K562 (cell line): ENCODE data around the gene STAT6. TPM values are rescaled to one million over a fixed set of nuclear protein-coding genes. Genes with fewer than 3 reads are reported as not detected.

Experiments
- DACH1 ChIP-seq: fragments of 450-650 bp; IDR thresholded peaks from 2 replicates; pipeline ENCODE4 v1.6.1; 2018; ENCODE audit not compliant: partially characterized antibody
- E4F1 ChIP-seq: fragments of 250-450 bp; sonication (Bioruptor Pico); IDR thresholded peaks from 2 replicates; pipeline ENCODE4 v1.5.0; 2021; ENCODE audit warnings: mild to moderate bottlenecking, borderline replicate concordance
- EGR1 ChIP-seq: fragments of 450-650 bp; conservative IDR thresholded peaks from 2 replicates; pipeline ENCODE4 v1.6.1; 2017; ENCODE audit warnings: mild to moderate bottlenecking
- KAT7 ChIP-seq: sonication (generic); formaldehyde crosslinking; IDR thresholded peaks from 2 replicates; pipeline ENCODE4 v1.8.0; 2022; ENCODE audit warnings: missing genetic modification reagents, mild to moderate bottlenecking, borderline replicate concordance
- MAFK ChIP-seq: IDR thresholded peaks from 2 replicates; pipeline ENCODE4 v1.6.1; 2011; ENCODE audit warnings: low read length, improper control_type of control experiment
- MGA ChIP-seq: fragments of 450-650 bp; IDR thresholded peaks from 2 replicates; pipeline ENCODE4 v1.6.1; 2016; ENCODE audit warnings: mild to moderate bottlenecking, moderate library complexity
- MLX ChIP-seq, 2 experiments: fragments of 450-650 bp in 1 of 2; sonication (generic) in 1 of 2; formaldehyde crosslinking; conservative IDR thresholded peaks; 2 replicates each; pipeline versions ENCODE4 v1.4.0 to v1.8.1; 2020 to 2022; ENCODE audit warnings: mild to moderate bottlenecking in 1 of 2, missing genetic modification reagents in 1 of 2
- NFRKB ChIP-seq: fragments of 450-650 bp; IDR thresholded peaks from 2 replicates; pipeline ENCODE4 v1.6.1; 2016; ENCODE audit warnings: low read depth
- PHTF2 ChIP-seq: fragments of 250-450 bp; sonication (Bioruptor Pico); IDR thresholded peaks from 2 replicates; pipeline ENCODE4 v1.5.0; 2021; ENCODE audit warnings: mild to moderate bottlenecking
- polyA plus RNA-seq, 8 experiments: library from polyadenylated mRNA; depleted of rRNA in 4 of 8; stranded (reverse) in 5 of 8; unstranded in 3 of 8; fragments of >200 nt; fragmentation: Nextera tagmentation in 2 of 8; fragmentation: Illumina TruSeq in 1 of 8; extraction: Ambion mirVana in 2 of 8; extraction: Trizol in 1 of 8; gene quantifications; 2 replicates each; pipeline versions ENCODE4 v1.2.1 to v1.2.3, GENCODE V29; 2011 to 2014; ENCODE audit warnings: inconsistent platforms in 1 of 8, missing spikeins in 1 of 8
- total RNA-seq, 7 experiments: library from RNA; depleted of rRNA in 6 of 7; stranded (reverse); fragments of >200 nt in 6 of 7; fragmentation: Illumina TruSeq in 2 of 7; extraction: Trizol in 2 of 7; gene quantifications; 2 replicates each; pipeline versions ENCODE4 v1.2.1 to v1.2.3, GENCODE V29; 2011 to 2021; ENCODE audit warnings: low replicate concordance in 1 of 7

STAT6 gene
- total and polyA plus RNA-seq, 9 of the 15 experiments (the other 6 are each of a cell fraction or from before 2014, with no cell fraction given), result 2.4 to 49.5 (median 26.5) TPM

- no peak for TF ChIP-seq E4F1 (CRISPR knock-in tag)
- TF ChIP-seq EGR1, result peak; percentile 98
- TF ChIP-seq KAT7, result no peak
- TF ChIP-seq NFRKB, result peak; percentile 44; the same call in 1 of the 2 replicates
- TF ChIP-seq DACH1, result no peak
- TF ChIP-seq MLX (CRISPR knock-in tag; conservative IDR thresholded peaks at IDR 0.05), result 0 out of 4 replicates have a peak, but pooled peaks of 1 of the 2 experiments have one; percentile 61
- TF ChIP-seq MGA, result peak; percentile 96
- TF ChIP-seq MAFK, result no peak
- TF ChIP-seq PHTF2 (CRISPR knock-in tag), result no peak
Observed at GRCh38 chr12:57088354-57089270, 22.6 kb downstream of the STAT6 start, which contains the start of gene NAB2 (continued).
